IMR-90 (cell line): ENCODE measurements around the gene CD320. TPM values are rescaled to one million over a fixed set of nuclear protein-coding genes. Genes with fewer than 3 reads are reported as not detected.

Experiments used
- ATAC-seq: fragments of 200-7000 bp; cut with Tn5 transposase; 2 replicates; pipeline ENCODE4 v1.9.1; 2020; ENCODE audit warnings: low read depth, mild to moderate bottlenecking, moderate library complexity
- BruUV-seq: library from RNA; stranded (reverse); fragments of 400-500 nt; replicated peaks from 2 replicates; lab custom pipeline; 2021; lab: Mats Ljungman, UMichigan
- CTCF ChIA-PET: fragments of 300-600 bp; formaldehyde crosslinking; extraction: SDS; loops from one replicate; lab custom pipeline; 2021; ENCODE audit warnings: antibody characterized with exemption; lab: Yijun Ruan, JAX
- POLR2A ChIA-PET: fragments of 300-600 bp; sonication (Branson Sonifier 250); formaldehyde crosslinking; loops from one replicate; lab custom pipeline; 2022; ENCODE audit warnings: antibody characterized with exemption; ENCODE audit not compliant: unreplicated experiment; lab: Charles Lee
- DNase-seq: peaks from one replicate; pipeline ENCODE4 v3.0.0; 2013
- H2AFZ ChIP-seq: replicated peaks from 2 replicates; pipeline ENCODE3; 2013; ENCODE audit warnings: low read length, mild to moderate bottlenecking; ENCODE audit not compliant: poor library complexity
- H2AK5ac ChIP-seq: 2 replicates; pipeline ENCODE4 v1.6.1; 2013; ENCODE audit warnings: low read depth, low read length, inconsistent platforms
- H2AK9ac ChIP-seq: replicated peaks from 2 replicates; pipeline ENCODE3; 2013; ENCODE audit warnings: mild to moderate bottlenecking, low read depth, low read length, moderate library complexity; ENCODE audit not compliant: poor library complexity
- H2BK120ac ChIP-seq: 2 replicates; pipeline ENCODE4 v1.6.1; 2013; ENCODE audit warnings: low read depth, low read length, inconsistent platforms
- H2BK15ac ChIP-seq: 3 replicates; pipeline ENCODE4 v1.6.1; 2013; ENCODE audit warnings: low read depth, low read length, inconsistent platforms
- H2BK20ac ChIP-seq: 2 replicates; pipeline ENCODE4 v1.6.1; 2013; ENCODE audit warnings: low read depth, mild to moderate bottlenecking, inconsistent platforms, low read length, moderate library complexity
- H2BK5ac ChIP-seq: 2 replicates; pipeline ENCODE4 v1.6.1; 2013; ENCODE audit warnings: mild to moderate bottlenecking, low read depth, low read length, inconsistent platforms; ENCODE audit not compliant: poor library complexity, severe bottlenecking
- H3K14ac ChIP-seq: replicated peaks from 2 replicates; pipeline ENCODE4 v1.6.1; 2013; ENCODE audit warnings: low read depth, low read length, inconsistent platforms
- H3K18ac ChIP-seq: 2 replicates; pipeline ENCODE4 v1.6.1; 2013; ENCODE audit warnings: low read depth, low read length, control low read depth
- H3K23ac ChIP-seq: 2 replicates; pipeline ENCODE4 v1.6.1; 2013; ENCODE audit warnings: low read depth, low read length, inconsistent platforms
- H3K27ac ChIP-seq: 2 replicates; pipeline ENCODE4 v1.5.1; 2013; ENCODE audit warnings: mild to moderate bottlenecking, control low read depth, low read length; ENCODE audit not compliant: insufficient read depth
- H3K27me3 ChIP-seq: 2 replicates; pipeline ENCODE4 v1.6.1; 2013; ENCODE audit warnings: low read length; ENCODE audit not compliant: control insufficient read depth, insufficient read depth
- H3K36me3 ChIP-seq: 2 replicates; pipeline ENCODE4 v1.6.1; 2013; ENCODE audit warnings: low read length, mixed read lengths; ENCODE audit not compliant: control insufficient read depth, insufficient read depth
- H3K4ac ChIP-seq: 2 replicates; pipeline ENCODE4 v1.6.1; 2013; ENCODE audit warnings: low read depth, low read length, inconsistent platforms
- H3K4me1 ChIP-seq: 2 replicates; pipeline ENCODE4 v1.6.1; 2013; ENCODE audit warnings: low read length, mixed read lengths; ENCODE audit not compliant: control insufficient read depth, insufficient read depth
- H3K4me2 ChIP-seq: 2 replicates; pipeline ENCODE4 v1.6.1; 2013; ENCODE audit warnings: low read depth, mild to moderate bottlenecking, control low read depth, low read length, moderate library complexity
- H3K4me3 ChIP-seq: 2 replicates; pipeline ENCODE4 v1.5.1; 2013; ENCODE audit warnings: low read depth, mild to moderate bottlenecking, control low read depth, low read length, moderate library complexity; ENCODE audit not compliant: insufficient read depth
- H3K56ac ChIP-seq: 2 replicates; pipeline ENCODE4 v1.6.1; 2013; ENCODE audit warnings: low read length, inconsistent platforms; ENCODE audit not compliant: insufficient read depth; ENCODE audit errors: extremely low read depth
- H3K79me1 ChIP-seq, 2 experiments: 2 replicates each; pipeline ENCODE4 v1.6.1; 2013; ENCODE audit warnings: low read length in 2 of 2, inconsistent platforms in 1 of 2, low read depth in 1 of 2
- H3K9ac ChIP-seq: 2 replicates; pipeline ENCODE4 v1.6.1; 2013; ENCODE audit warnings: low read depth, low read length, control low read depth
- H3K9me1 ChIP-seq: 2 replicates; pipeline ENCODE4 v1.6.1; 2013; ENCODE audit warnings: low read length, inconsistent platforms; ENCODE audit not compliant: insufficient read depth
- H3K9me3 ChIP-seq: 2 replicates; pipeline ENCODE4 v1.6.1; 2013; ENCODE audit warnings: low read length; ENCODE audit not compliant: control insufficient read depth, insufficient read depth
- H4K20me1 ChIP-seq: 2 replicates; pipeline ENCODE4 v1.6.1; 2013; ENCODE audit warnings: low read length, inconsistent platforms; ENCODE audit not compliant: insufficient read depth
- H4K5ac ChIP-seq: 2 replicates; pipeline ENCODE4 v1.6.1; 2013; ENCODE audit warnings: mild to moderate bottlenecking, low read depth, low read length, control low read depth
- H4K8ac ChIP-seq, 2 experiments: 2 replicates each; pipeline ENCODE4 v1.6.1; 2013; ENCODE audit warnings: low read depth in 2 of 2, low read length in 2 of 2, control low read depth in 1 of 2, inconsistent platforms in 1 of 2
- H4K91ac ChIP-seq: 2 replicates; pipeline ENCODE4 v1.6.1; 2013; ENCODE audit warnings: low read depth, low read length, inconsistent platforms; ENCODE audit not compliant: insufficient read depth
- BHLHE40 ChIP-seq: fragments of 150-350 bp; IDR thresholded peaks from 2 replicates; pipeline ENCODE4 v1.6.1; 2016; ENCODE audit warnings: mild to moderate bottlenecking, low read depth, low read length
- CEBPB ChIP-seq: IDR thresholded peaks from 2 replicates; pipeline ENCODE4 v1.6.1; 2012; ENCODE audit warnings: low read depth, low read length, improper control_type of control experiment
- CHD1 ChIP-seq: IDR thresholded peaks from 2 replicates; pipeline ENCODE4 v1.6.1; 2012; ENCODE audit warnings: low read depth, low read length, improper control_type of control experiment
- FOS ChIP-seq: fragments of 150-350 bp; IDR thresholded peaks from 2 replicates; pipeline ENCODE4 v1.6.1; 2016; ENCODE audit warnings: low read depth, low read length
- MAFK ChIP-seq: IDR thresholded peaks from 2 replicates; pipeline ENCODE4 v1.6.1; 2012; ENCODE audit warnings: low read depth, low read length, improper control_type of control experiment
- MAZ ChIP-seq: IDR thresholded peaks from 2 replicates; pipeline ENCODE4 v1.6.1; 2012; ENCODE audit warnings: low read depth, mild to moderate bottlenecking, low read length, improper control_type of control experiment, moderate library complexity, borderline replicate concordance
- MXI1 ChIP-seq: IDR thresholded peaks from 2 replicates; pipeline ENCODE4 v1.6.1; 2012; ENCODE audit warnings: low read depth, mild to moderate bottlenecking, low read length, moderate library complexity, borderline replicate concordance
- NFE2L2 ChIP-seq: fragments of 150-350 bp; IDR thresholded peaks from 2 replicates; pipeline ENCODE4 v1.6.1; 2016; ENCODE audit warnings: low read depth, mild to moderate bottlenecking, low read length
- POLR2A ChIP-seq: IDR thresholded peaks from 2 replicates; pipeline ENCODE4 v1.6.1; 2012; ENCODE audit warnings: mild to moderate bottlenecking, low read depth, low read length
- RAD21 ChIP-seq: IDR thresholded peaks from 2 replicates; pipeline ENCODE4 v1.6.1; 2012; ENCODE audit warnings: low read length, improper control_type of control experiment
- RCOR1 ChIP-seq: IDR thresholded peaks from 2 replicates; pipeline ENCODE4 v1.6.1; 2012; ENCODE audit warnings: mild to moderate bottlenecking, low read length, improper control_type of control experiment; ENCODE audit not compliant: insufficient replicate concordance
- RFX5 ChIP-seq: IDR thresholded peaks from 2 replicates; pipeline ENCODE4 v1.8.0; 2012; ENCODE audit warnings: low read depth, mild to moderate bottlenecking, low read length, moderate library complexity
- SMC3 ChIP-seq: fragments of 150-350 bp; IDR thresholded peaks from 2 replicates; pipeline ENCODE4 v1.6.1; 2016; ENCODE audit warnings: low read depth, mild to moderate bottlenecking, antibody characterized with exemption, low read length, moderate library complexity
- WGBS, 2 experiments: methylation state at CpG; one replicate each; pipeline versions ENCODE4 v1.1.5 to v1.1.7; 2013; ENCODE audit warnings: missing lambda C conversion rate in 2 of 2; ENCODE audit not compliant: insufficient read length in 1 of 2; ENCODE audit errors: extremely low coverage in 2 of 2; 5-methylcytosine and 5-hydroxymethylcytosine counted together
- dilution Hi-C: fragments of 300-500 bp; cut with HindIII; formaldehyde crosslinking; loops from one replicate; pipeline ENCODE4 v1.14.3; 2018; ENCODE audit warnings: low sequenced_read_pairs; ENCODE audit not compliant: unreplicated experiment
- in situ Hi-C: fragments of 300-500 bp; cut with MboI; formaldehyde crosslinking; loops from 3 replicates; pipeline ENCODE4 v1.14.3; 2019; ENCODE audit warnings: low sequenced_read_pairs, inconsistent platforms, mixed read lengths
- intact Hi-C: fragments of 100-400 bp; cut with micrococcal nuclease; formaldehyde crosslinking; loops from 2 replicates; pipeline ENCODE4 v1.10.0; 2022
- polyA plus RNA-seq, 3 experiments: library from polyadenylated mRNA; depleted of rRNA; stranded (reverse); fragments of >200 nt; gene quantifications; 2 replicates each; pipeline ENCODE4 v1.2.3, GENCODE V29; 2012; ENCODE audit warnings: low replicate concordance in 1 of 3
- total RNA-seq: library from RNA; depleted of rRNA; stranded (reverse); fragments of >200 nt; gene quantifications from 2 replicates; pipeline ENCODE4 v1.2.3, GENCODE V29; 2012
- TF ChIP-seq, protein P1 (sequence below): fragments of 150-350 bp; IDR thresholded peaks from 2 replicates; pipeline ENCODE4 v1.6.1; 2016; ENCODE audit warnings: low read depth, mild to moderate bottlenecking, low read length, moderate library complexity, borderline replicate concordance
- TF ChIP-seq, protein P2 (sequence below): fragments of 150-350 bp; IDR thresholded peaks from 2 replicates; pipeline ENCODE4 v1.6.1; 2017; ENCODE audit warnings: mild to moderate bottlenecking, antibody characterized with exemption, low read length, low read depth
- TF ChIP-seq, protein P3 (sequence below): conservative IDR thresholded peaks from 2 replicates; pipeline ENCODE4 v1.5.1; 2012; ENCODE audit warnings: mild to moderate bottlenecking, low read depth, low read length, improper control_type of control experiment

The CD320 gene
- total and polyA plus RNA-seq, 2 of the 4 experiments (the other 2 are of a cell fraction), result 13.3 to 78.5 TPM

DNA sequence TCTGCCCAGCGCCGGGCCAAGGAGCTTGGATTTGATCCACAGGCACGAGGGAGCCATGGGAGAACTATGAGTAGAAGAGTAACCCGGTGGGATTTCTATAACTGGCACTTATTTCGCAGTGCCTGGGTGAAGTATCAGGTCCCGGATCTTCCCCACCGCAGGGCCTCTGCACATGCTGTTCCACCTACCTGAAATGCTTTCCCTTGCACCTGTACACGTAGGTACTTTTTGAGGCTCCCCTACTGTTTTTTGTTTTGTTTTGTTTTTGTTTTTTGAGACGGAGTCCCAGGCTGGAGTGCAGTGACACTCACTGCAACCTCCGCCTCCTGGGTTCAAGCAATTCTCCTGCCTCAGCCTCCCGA, 35.3 kb upstream of the CD320 start:
- Histone ChIP-seq H2BK120ac (no peak overlapping the region), H3K36me3 (no peaks in the 10 kb centered on the region), H3K4me1 (peaks cover 4% of the 10 kb centered on the region; the same call in 1 of the 2 replicates), H4K8ac (no peak overlapping the region), H3K9me3 (no peaks in the 10 kb centered on the region), H3K27ac (no peak overlapping the region), H2AK9ac (no peak overlapping the region), H3K14ac (no peak overlapping the region), H3K23ac (no peak overlapping the region), H3K18ac (no peak overlapping the region), H3K9me1 (no peaks in the 10 kb centered on the region), H2AFZ (peak overlapping the region; percentile 90), H2BK15ac (no peak overlapping the region), H3K27me3 (peaks cover 12% of the 10 kb centered on the region; the same call in 1 of the 2 replicates), H3K4me2 (peak overlapping the region; percentile 83), H2BK20ac (no peak overlapping the region), H3K56ac (no peak overlapping the region), H3K79me1 (no peaks in the 10 kb centered on the region), H4K5ac (no peak overlapping the region), H2AK5ac (no peak overlapping the region), H4K20me1 (no peaks in the 10 kb centered on the region), H3K9ac (no peak overlapping the region), H4K91ac (no peak overlapping the region), H3K4me3 (peak overlapping the region; percentile 28; the same call in 1 of the 2 replicates), H3K4ac (no peak overlapping the region), H2BK5ac (no peak overlapping the region)
- dilution Hi-C loops (no loop called here), intact Hi-C loops (no loop called here), in situ Hi-C loops (loop anchor here (5.0 kb wide), 1 partner anchor 229 kb away; no protein-coding TSS in a partner anchor)
- ATAC-seq (no peak), DNase-seq (no peak)
- WGBS, 2 experiments, result 22% methylated on average over 5 of the region's 11 CpGs; no CpG with 5 or more reads in 1 of the 2 experiments
- POLR2A ChIA-PET, result no interaction called here
- CTCF ChIA-PET, result interaction anchor here (0.7 kb wide), 1 partner anchor 11 kb away, joined by 3 read pairs; no protein-coding TSS in a partner anchor
- no peak for TF ChIP-seq CHD1
- no peak for TF ChIP-seq POLR2A
- TF ChIP-seq CEBPB, result no peak
- no peak for TF ChIP-seq RFX5
- no peak for TF ChIP-seq BHLHE40
- no peak for TF ChIP-seq RCOR1
- no peak for TF ChIP-seq MXI1
- TF ChIP-seq, protein P1, sequence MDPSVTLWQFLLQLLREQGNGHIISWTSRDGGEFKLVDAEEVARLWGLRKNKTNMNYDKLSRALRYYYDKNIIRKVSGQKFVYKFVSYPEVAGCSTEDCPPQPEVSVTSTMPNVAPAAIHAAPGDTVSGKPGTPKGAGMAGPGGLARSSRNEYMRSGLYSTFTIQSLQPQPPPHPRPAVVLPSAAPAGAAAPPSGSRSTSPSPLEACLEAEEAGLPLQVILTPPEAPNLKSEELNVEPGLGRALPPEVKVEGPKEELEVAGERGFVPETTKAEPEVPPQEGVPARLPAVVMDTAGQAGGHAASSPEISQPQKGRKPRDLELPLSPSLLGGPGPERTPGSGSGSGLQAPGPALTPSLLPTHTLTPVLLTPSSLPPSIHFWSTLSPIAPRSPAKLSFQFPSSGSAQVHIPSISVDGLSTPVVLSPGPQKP, result no peak
- no peak for TF ChIP-seq SMC3
- TF ChIP-seq, protein P2, sequence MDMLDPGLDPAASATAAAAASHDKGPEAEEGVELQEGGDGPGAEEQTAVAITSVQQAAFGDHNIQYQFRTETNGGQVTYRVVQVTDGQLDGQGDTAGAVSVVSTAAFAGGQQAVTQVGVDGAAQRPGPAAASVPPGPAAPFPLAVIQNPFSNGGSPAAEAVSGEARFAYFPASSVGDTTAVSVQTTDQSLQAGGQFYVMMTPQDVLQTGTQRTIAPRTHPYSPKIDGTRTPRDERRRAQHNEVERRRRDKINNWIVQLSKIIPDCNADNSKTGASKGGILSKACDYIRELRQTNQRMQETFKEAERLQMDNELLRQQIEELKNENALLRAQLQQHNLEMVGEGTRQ, result no peak
- TF ChIP-seq MAFK, result no peak
- no peak for TF ChIP-seq FOS
- TF ChIP-seq NFE2L2, result no peak
- TF ChIP-seq, protein P3, sequence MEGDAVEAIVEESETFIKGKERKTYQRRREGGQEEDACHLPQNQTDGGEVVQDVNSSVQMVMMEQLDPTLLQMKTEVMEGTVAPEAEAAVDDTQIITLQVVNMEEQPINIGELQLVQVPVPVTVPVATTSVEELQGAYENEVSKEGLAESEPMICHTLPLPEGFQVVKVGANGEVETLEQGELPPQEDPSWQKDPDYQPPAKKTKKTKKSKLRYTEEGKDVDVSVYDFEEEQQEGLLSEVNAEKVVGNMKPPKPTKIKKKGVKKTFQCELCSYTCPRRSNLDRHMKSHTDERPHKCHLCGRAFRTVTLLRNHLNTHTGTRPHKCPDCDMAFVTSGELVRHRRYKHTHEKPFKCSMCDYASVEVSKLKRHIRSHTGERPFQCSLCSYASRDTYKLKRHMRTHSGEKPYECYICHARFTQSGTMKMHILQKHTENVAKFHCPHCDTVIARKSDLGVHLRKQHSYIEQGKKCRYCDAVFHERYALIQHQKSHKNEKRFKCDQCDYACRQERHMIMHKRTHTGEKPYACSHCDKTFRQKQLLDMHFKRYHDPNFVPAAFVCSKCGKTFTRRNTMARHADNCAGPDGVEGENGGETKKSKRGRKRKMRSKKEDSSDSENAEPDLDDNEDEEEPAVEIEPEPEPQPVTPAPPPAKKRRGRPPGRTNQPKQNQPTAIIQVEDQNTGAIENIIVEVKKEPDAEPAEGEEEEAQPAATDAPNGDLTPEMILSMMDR, result no peak
- TF ChIP-seq MAZ, result no peak
- no peak for TF ChIP-seq RAD21
- BruUV-seq, result no TSS peak
